Keratinocyte (primary cell): ENCODE results near the gene MAGEF1.

Experiments used
- CTCF ChIP-seq, 3 experiments: IDR thresholded peaks in 1 of 3; conservative IDR thresholded peaks in 1 of 3; optimal IDR thresholded peaks in 1 of 3; 2 replicates in 2 of 3; 3 replicates in 1 of 3; pipeline versions ENCODE3 to v1.5.1; 2011; ENCODE audit warnings: low read length in 3 of 3, mild to moderate bottlenecking in 3 of 3, moderate library complexity in 2 of 3, control low read depth in 1 of 3, inconsistent platforms in 1 of 3; ENCODE audit not compliant: insufficient read depth in 2 of 3; ENCODE audit errors: extremely low read depth in 1 of 3
- EZH2 ChIP-seq: IDR thresholded peaks from one replicate; pipeline ENCODE4 v1.6.1; 2012; ENCODE audit warnings: inconsistent platforms, mild to moderate bottlenecking, low read length, moderate library complexity

DNA sequence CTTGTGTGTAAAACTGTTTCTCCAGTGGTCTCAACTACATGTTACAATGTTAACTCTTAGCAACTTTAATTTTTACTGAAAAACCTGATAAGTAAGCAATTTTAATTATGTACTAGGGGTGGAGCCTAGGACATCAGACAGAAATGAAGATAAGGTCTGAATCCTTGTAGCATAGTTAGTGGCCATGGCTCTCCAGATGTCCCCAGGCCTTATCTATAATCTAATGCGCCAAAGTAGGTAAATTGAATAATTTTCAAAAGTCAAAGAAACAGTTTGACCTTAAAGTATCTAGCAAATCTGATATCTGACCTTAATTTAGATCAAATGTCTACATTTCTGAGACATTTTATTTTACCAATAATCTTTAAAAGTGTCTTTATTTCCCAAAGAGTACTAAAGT is 8.2 kb downstream of the MAGEF1 start:
- no peak for TF ChIP-seq CTCF (optimal IDR thresholded peaks at IDR 0.05 in 1 of 3, IDR thresholded peaks at IDR 0.05 in 1 of 3, conservative IDR thresholded peaks at IDR 0.05 in 1 of 3; ENCODE audit: extremely low read depth in 1 of 3, insufficient read depth in 2 of 3, low read length in 3 of 3)
- no peak for TF ChIP-seq EZH2
